Loucy (cell line): ENCODE data around the gene NHEJ1.

ENCODE experiments used
- H2AFZ ChIP-seq: fragments of 200-600 bp; sonication (generic); 2 replicates; pipeline ENCODE4 v1.6.0; 2016; ENCODE audit warnings: antibody characterized with exemption, mild to moderate bottlenecking, low read length, moderate library complexity
- H3F3A ChIP-seq: fragments of 200-600 bp; 2 replicates; pipeline ENCODE4 v1.6.0; 2016; ENCODE audit warnings: antibody characterized with exemption, low read depth, mild to moderate bottlenecking
- H3K27me3 ChIP-seq: fragments of 200-600 bp; sonication (generic); 2 replicates; pipeline ENCODE4 v1.6.1; 2014; ENCODE audit warnings: low read length, mild to moderate bottlenecking; ENCODE audit not compliant: insufficient read depth, poor library complexity, severe bottlenecking
- H3K36me3 ChIP-seq: fragments of 200-600 bp; sonication (generic); 2 replicates; pipeline ENCODE4 v1.6.1; 2016; ENCODE audit warnings: low read length; ENCODE audit not compliant: insufficient read depth
- H3K4me1 ChIP-seq: fragments of 200-600 bp; sonication (generic); 2 replicates; pipeline ENCODE4 v1.5.1; 2014; ENCODE audit warnings: low read length, mild to moderate bottlenecking; ENCODE audit not compliant: insufficient read depth, poor library complexity, severe bottlenecking
- H3K4me2 ChIP-seq: fragments of 200-600 bp; sonication (generic); 2 replicates; pipeline ENCODE4 v1.6.0; 2014; ENCODE audit warnings: antibody characterized with exemption, low read length, low read depth, mild to moderate bottlenecking; ENCODE audit not compliant: poor library complexity, severe bottlenecking
- H3K4me3 ChIP-seq: fragments of 200-600 bp; sonication (generic); 2 replicates; pipeline ENCODE4 v1.5.1; 2014; ENCODE audit warnings: low read length, mild to moderate bottlenecking, mixed read lengths; ENCODE audit not compliant: poor library complexity, severe bottlenecking
- H3K79me2 ChIP-seq: fragments of 200-600 bp; sonication (generic); 2 replicates; pipeline ENCODE4 v1.6.1; 2014; ENCODE audit warnings: low read length; ENCODE audit not compliant: insufficient read depth
- H3K9ac ChIP-seq: fragments of 200-600 bp; sonication (generic); 2 replicates; pipeline ENCODE4 v1.6.0; 2014; ENCODE audit warnings: mild to moderate bottlenecking, low read depth, low read length, moderate library complexity; ENCODE audit not compliant: poor library complexity, severe bottlenecking
- H3K9me2 ChIP-seq: fragments of 200-600 bp; sonication (generic); replicated peaks from 2 replicates; pipeline ENCODE4 v1.6.1; 2016; ENCODE audit warnings: low read depth, low read length, mixed read lengths
- H3K9me3 ChIP-seq: fragments of 200-600 bp; sonication (generic); 2 replicates; pipeline ENCODE4 v1.6.1; 2014; ENCODE audit warnings: mild to moderate bottlenecking, antibody characterized with exemption, low read length, low read depth; ENCODE audit not compliant: insufficient read depth
- H4K20me1 ChIP-seq: fragments of 200-600 bp; sonication (generic); 2 replicates; pipeline ENCODE4 v1.6.0; 2014; ENCODE audit warnings: antibody characterized with exemption, low read length, mild to moderate bottlenecking; ENCODE audit not compliant: insufficient read depth, poor library complexity, severe bottlenecking
- EZH2phosphoT487 ChIP-seq: fragments of 200-600 bp; IDR thresholded peaks from 2 replicates; pipeline ENCODE4 v1.6.1; 2018; ENCODE audit warnings: antibody characterized with exemption, mild to moderate bottlenecking, moderate library complexity, borderline replicate concordance
- TF ChIP-seq, protein P1 (sequence below): fragments of 200-600 bp; sonication (generic); conservative IDR thresholded peaks from 2 replicates; pipeline ENCODE4 v1.5.1; 2014; ENCODE audit warnings: mild to moderate bottlenecking, antibody characterized with exemption, low read length

NHEJ1 gene

DNA sequence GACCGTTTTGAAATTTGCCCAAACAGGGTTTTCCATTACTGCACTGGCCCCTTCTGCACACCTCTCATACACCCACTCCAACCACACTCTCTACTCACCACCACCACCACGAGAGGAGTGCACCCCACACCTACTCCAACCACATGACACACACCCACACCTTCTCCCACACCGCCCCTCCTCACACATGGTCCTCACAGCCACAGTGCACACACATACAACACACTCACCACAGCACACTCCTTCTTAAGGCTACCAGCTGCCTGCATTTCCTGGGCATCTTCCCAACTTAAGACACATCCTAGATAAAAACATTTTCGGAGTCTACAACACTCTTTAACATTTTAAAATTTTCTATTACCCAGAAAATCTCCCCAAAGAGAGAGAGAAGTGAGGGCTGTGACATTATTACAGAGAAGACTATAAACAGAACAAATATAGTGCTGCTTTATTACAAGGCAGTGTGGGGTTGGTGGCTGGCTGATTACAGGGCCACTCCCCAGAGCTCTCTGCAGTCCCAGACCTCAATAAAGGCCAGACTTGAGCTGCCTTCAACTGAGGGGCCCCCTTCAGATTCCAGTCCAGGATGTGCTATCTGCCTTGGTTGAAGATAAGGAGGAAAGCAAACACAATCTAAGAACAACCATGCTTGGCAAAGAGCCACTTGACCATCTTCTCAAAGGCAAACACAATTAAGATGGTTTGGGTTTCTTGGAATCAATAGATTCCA is 36.1 kb downstream of the NHEJ1 start:
- no peak overlapping the region for H3K4me3 ChIP-seq
- peaks cover 16% of the 10 kb centered on the region for H3K4me1 ChIP-seq
- TF ChIP-seq, protein P1, sequence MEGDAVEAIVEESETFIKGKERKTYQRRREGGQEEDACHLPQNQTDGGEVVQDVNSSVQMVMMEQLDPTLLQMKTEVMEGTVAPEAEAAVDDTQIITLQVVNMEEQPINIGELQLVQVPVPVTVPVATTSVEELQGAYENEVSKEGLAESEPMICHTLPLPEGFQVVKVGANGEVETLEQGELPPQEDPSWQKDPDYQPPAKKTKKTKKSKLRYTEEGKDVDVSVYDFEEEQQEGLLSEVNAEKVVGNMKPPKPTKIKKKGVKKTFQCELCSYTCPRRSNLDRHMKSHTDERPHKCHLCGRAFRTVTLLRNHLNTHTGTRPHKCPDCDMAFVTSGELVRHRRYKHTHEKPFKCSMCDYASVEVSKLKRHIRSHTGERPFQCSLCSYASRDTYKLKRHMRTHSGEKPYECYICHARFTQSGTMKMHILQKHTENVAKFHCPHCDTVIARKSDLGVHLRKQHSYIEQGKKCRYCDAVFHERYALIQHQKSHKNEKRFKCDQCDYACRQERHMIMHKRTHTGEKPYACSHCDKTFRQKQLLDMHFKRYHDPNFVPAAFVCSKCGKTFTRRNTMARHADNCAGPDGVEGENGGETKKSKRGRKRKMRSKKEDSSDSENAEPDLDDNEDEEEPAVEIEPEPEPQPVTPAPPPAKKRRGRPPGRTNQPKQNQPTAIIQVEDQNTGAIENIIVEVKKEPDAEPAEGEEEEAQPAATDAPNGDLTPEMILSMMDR = no peak
- no peak for TF ChIP-seq EZH2phosphoT487
- no peaks in the 10 kb centered on the region for H4K20me1 ChIP-seq
- H3K4me2 ChIP-seq = no peak overlapping the region
- no peaks in the 10 kb centered on the region for H3K27me3 ChIP-seq
- no peaks in the 10 kb centered on the region for H3K9me2 ChIP-seq
- H3K36me3 ChIP-seq = no peaks in the 10 kb centered on the region
- H3K9me3 ChIP-seq = no peaks in the 10 kb centered on the region
- no peaks in the 10 kb centered on the region for H3K79me2 ChIP-seq
- no peak overlapping the region for H2AFZ ChIP-seq
- H3K9ac ChIP-seq = no peak overlapping the region
- H3F3A ChIP-seq = no peaks in the 10 kb centered on the region

DNA sequence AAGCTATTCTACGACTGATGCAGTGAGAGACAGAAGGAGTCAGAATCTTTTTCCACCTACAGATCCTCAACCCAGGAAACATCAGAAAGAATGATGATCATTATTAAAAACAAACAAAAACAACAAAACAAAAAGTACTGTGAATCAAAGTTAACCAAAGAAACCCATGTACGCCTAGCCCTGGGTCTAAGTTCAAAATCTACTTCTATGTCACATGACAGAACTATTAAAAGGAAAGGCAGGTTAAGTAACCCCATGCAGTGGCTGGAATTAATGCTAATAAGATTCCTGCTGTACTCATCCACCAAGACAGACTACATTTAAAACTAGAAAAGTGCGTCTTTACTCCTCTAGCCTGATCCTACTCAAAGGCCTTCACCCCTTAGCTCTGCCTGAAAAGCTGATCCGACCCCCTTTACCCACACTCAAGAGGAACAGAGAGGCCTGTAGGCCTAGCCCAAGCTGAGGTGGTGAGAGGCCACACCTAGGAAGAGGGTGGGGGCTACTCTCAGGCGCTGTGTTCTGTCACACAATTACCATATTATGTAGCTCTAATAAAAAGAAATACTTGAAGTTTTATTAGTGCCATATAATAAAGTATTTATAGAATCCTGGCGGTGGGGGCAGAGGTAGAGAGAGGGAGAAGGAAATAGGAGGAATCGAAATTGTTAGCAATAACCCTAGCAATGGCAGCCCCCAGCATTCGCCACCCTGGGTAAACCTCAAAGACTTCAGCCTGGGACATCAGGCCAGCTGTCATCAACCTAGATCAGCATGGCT is 37.1 kb downstream of the NHEJ1 start:
- H3K36me3 ChIP-seq = no peaks in the 10 kb centered on the region
- no peak overlapping the region for H2AFZ ChIP-seq
- TF ChIP-seq EZH2phosphoT487 = no peak
- TF ChIP-seq, protein P1 = no peak
- H3K9ac ChIP-seq = no peak overlapping the region
- H3K4me2 ChIP-seq = no peak overlapping the region
- no peaks in the 10 kb centered on the region for H3K27me3 ChIP-seq
- H3F3A ChIP-seq = no peaks in the 10 kb centered on the region
- peaks cover 14% of the 10 kb centered on the region for H3K4me1 ChIP-seq
- H3K79me2 ChIP-seq = no peaks in the 10 kb centered on the region
- no peaks in the 10 kb centered on the region for H4K20me1 ChIP-seq
- no peaks in the 10 kb centered on the region for H3K9me2 ChIP-seq
- no peaks in the 10 kb centered on the region for H3K9me3 ChIP-seq
- no peak overlapping the region for H3K4me3 ChIP-seq

DNA sequence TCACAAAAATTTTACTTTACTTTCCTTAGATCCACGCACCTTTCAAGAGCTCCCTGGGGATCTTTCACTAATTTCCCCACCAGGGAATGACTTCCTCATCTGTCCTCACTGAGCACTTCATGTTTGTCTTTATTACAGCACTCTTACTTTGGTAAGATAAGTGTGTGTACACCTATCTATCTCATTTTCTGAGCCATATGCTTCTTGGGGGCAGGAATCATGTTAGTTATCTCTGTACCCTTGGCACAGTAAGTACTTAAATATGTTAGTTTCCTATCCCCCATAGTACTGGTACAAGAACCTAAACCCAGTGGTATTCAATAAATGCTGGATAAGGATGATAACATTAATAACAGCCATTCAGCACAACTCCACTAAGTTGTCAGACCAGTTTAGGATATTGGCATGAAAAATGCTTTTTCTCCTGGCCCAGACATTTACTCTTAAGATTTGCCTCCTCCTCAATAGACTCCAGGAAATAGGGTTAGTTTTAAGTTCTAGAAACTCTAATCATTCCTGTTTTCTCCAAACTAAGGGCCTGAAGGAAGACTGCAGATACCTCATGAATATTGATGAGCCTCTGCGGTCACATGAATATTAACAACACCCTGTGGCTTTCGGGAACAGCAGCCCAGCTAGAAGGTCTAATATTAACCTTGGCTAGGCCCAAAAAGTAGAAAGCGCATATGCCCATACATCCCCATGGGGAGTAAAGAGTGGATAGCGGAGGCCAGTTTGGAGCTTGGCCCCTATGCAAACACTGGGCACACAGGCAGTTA is 38.2 kb downstream of the NHEJ1 start:
- Histone ChIP-seq H3K4me2 (no peak overlapping the region), H3K36me3 (no peaks in the 10 kb centered on the region), H3K4me1 (peaks cover 12% of the 10 kb centered on the region), H2AFZ (no peak overlapping the region), H3K4me3 (no peak overlapping the region), H3K27me3 (no peaks in the 10 kb centered on the region), H3F3A (no peaks in the 10 kb centered on the region), H4K20me1 (no peaks in the 10 kb centered on the region), H3K9me3 (no peaks in the 10 kb centered on the region), H3K79me2 (no peaks in the 10 kb centered on the region), H3K9ac (no peak overlapping the region), H3K9me2 (no peaks in the 10 kb centered on the region)
- TF ChIP-seq EZH2phosphoT487 = no peak
- TF ChIP-seq, protein P1 = no peak
